K562 treated with DMSO at 1 percent for 48 hours (cell line): ENCODE results near the gene DLG1. TPM values are rescaled to one million over a fixed set of nuclear protein-coding genes. Genes with fewer than 3 reads are reported as not detected.

Experiments used
- total RNA-seq: library from RNA; unstranded; fragments of 300-600 nt; gene quantifications from 2 replicates; pipeline ENCODE4 v1.2.3, GENCODE V29; 2022; ENCODE audit warnings: low replicate concordance; ENCODE audit errors: extremely low read depth

The DLG1 gene
- total RNA-seq: not detected in 2 replicates

DNA sequence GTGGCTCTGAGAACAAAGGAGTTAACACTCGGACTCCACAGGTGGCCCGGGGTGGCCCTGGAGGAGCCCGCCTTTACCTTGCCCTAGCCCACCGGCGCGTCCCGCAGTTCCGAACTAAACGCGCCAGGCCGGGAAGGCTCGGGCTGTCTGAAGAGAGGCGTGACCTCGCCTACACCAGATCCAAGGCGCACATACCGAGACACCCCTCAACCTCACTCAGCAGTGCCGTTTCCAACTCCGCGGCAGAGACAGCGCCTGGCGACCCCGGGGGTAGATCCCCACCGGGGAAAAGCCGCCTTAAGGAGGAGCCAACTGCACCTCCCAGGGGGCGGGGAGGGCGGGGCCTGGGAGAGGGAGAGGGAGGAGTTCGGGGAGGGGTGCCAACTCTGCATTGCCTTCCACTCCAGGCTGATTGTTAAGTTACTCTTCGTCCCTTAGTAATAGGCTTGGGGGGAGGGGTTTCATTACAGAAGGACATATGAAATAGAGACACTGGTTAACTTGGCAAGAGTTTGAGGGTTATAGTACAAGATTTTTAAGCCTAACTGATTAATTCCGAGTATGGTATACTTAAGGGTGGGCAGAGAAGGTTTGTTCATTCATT is at the start of gene DLG1:
Gene DLG1 (minus strand): TSS at position 272 of the 604 bp plus-strand sequence. CDS start 1,408 bp downstream, outside the sequence.

DNA sequence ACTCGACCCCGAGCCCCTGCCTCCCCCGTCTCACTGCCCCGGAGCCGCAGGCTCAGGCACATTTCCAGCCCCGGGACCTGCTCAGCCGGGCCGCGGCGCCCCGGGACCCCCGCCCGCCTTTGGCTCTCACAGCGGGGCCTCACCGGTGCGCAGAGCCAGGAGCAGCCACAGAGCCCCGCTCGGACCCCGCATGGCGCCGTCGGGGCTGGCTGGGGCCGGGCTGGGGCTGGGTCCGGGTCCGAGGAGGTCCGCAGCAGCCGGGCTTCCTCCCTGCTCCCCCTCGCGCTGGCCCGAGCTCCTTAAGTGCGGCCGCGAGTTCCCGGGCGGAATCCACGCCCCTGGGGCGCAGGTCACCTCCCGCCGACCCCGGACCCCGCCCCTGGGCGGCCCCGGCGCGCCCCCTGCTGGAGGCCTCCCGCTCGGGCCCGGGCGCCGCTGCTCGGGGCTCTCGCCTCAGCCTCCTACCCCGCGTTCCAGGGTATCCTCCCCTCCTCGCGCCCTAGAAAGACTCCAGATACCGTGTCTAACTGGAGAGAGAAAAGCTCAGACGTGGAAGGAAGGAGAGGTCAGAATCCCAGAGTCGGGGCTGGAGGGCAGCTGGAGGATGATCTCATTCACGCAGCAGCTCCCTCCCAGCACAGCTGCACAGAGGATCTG is 268.8 kb downstream of the DLG1 start, which contains the start of gene MELTF:
Gene MELTF (minus strand): TSS at position 307 of the 657 bp plus-strand sequence. CDS start 115 bp downstream, at position 192.

